Chondrocyte (in vitro differentiated cells): ENCODE data around the gene TEX44. TPM values are rescaled to one million over a fixed set of nuclear protein-coding genes. Genes with fewer than 3 reads are reported as not detected.
A peak's percentile ranks its signal among the peaks of the same experiment; 100 is the strongest.

Experiments used
- DNase-seq: peaks from one replicate; pipeline ENCODE4 v3.0.0; 2021; ENCODE audit warnings: mixed read lengths, low spot score
- H3K27ac Mint-ChIP-seq: one replicate; pipeline ENCODE4 v1.8.0; 2021; ENCODE audit warnings: mild to moderate bottlenecking, moderate library complexity, mixed read lengths; ENCODE audit not compliant: unreplicated experiment
- H3K27me3 Mint-ChIP-seq: 2 replicates; pipeline ENCODE4 v1.8.0; 2021; ENCODE audit warnings: low read depth, mixed read lengths
- H3K36me3 Mint-ChIP-seq: 2 replicates; pipeline ENCODE4 v1.8.0; 2021; ENCODE audit warnings: low read depth, mixed read lengths
- H3K4me1 Mint-ChIP-seq: 2 replicates; pipeline ENCODE4 v1.8.0; 2021; ENCODE audit warnings: low read depth, mild to moderate bottlenecking, mixed read lengths
- H3K4me3 Mint-ChIP-seq: one replicate; pipeline ENCODE4 v1.8.0; 2021; ENCODE audit warnings: mild to moderate bottlenecking, moderate library complexity, mixed read lengths; ENCODE audit not compliant: unreplicated experiment
- H3K9me3 Mint-ChIP-seq: 2 replicates; pipeline ENCODE4 v1.8.0; 2021; ENCODE audit warnings: low read depth, mixed read lengths
- CTCF ChIP-seq: fragments of 200-600 bp; sonication (generic); IDR thresholded peaks from 2 replicates; pipeline ENCODE4 v1.5.0; 2021; ENCODE audit warnings: antibody characterized with exemption, mild to moderate bottlenecking, moderate library complexity
- total RNA-seq: library from RNA; stranded (reverse); gene quantifications from 3 replicates; pipeline ENCODE4 v1.2.1, GENCODE V29; 2021

TEX44 gene
- total RNA-seq, 1 donor from 2014 or later: not detected

DNA sequence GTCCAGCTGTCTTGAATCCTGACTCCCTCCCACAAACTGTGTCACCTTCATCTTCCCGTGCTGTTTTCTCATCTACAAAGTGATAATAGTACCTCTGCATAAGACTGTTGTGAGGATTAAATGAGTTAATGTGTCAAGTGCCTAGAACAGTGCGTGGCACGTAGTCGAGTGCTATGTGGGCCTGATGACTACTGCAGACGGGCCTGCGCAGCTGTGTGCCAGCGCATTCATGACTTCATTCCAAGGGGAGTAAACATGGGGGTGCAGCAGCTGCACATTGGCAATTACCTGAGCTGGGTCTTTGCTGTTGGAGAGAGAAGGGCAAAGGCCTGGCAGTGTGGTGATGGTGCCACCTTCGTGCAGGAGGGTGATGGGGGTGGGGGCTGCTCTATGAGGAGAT is 5.0 kb downstream of the TEX44 start:
- Mint-ChIP-seq H3K4me1 (peaks cover 5% of the 10 kb centered on the region), H3K4me3 (no peak overlapping the region), H3K27me3 (no peaks in the 10 kb centered on the region), H3K36me3 (no peaks in the 10 kb centered on the region), H3K9me3 (no peaks in the 10 kb centered on the region), H3K27ac (no peak overlapping the region)
- no peak for DNase-seq
- no peak for TF ChIP-seq CTCF

GRCh38 chr2:231600619-231601355 is 8.1 kb downstream of the TEX44 start:
- peaks cover 21% of the 10 kb centered on the region for H3K4me1 Mint-ChIP-seq
- no peaks in the 10 kb centered on the region for H3K27me3 Mint-ChIP-seq
- no peaks in the 10 kb centered on the region for H3K36me3 Mint-ChIP-seq
- H3K27ac Mint-ChIP-seq: no peak overlapping the region
- no peak for DNase-seq
- no peaks in the 10 kb centered on the region for H3K9me3 Mint-ChIP-seq
- TF ChIP-seq CTCF: no peak
- no peak overlapping the region for H3K4me3 Mint-ChIP-seq

- Mint-ChIP-seq H3K4me1 (peaks cover 23% of the 10 kb centered on the region), H3K9me3 (no peaks in the 10 kb centered on the region), H3K4me3 (no peak overlapping the region), H3K36me3 (no peaks in the 10 kb centered on the region), H3K27me3 (no peaks in the 10 kb centered on the region), H3K27ac (peak overlapping the region; percentile 66)
- no peak for DNase-seq
- peak; percentile 92 for TF ChIP-seq CTCF
Measured at GRCh38 chr2:231601356-231602229, 8.9 kb downstream of the TEX44 start.

DNA sequence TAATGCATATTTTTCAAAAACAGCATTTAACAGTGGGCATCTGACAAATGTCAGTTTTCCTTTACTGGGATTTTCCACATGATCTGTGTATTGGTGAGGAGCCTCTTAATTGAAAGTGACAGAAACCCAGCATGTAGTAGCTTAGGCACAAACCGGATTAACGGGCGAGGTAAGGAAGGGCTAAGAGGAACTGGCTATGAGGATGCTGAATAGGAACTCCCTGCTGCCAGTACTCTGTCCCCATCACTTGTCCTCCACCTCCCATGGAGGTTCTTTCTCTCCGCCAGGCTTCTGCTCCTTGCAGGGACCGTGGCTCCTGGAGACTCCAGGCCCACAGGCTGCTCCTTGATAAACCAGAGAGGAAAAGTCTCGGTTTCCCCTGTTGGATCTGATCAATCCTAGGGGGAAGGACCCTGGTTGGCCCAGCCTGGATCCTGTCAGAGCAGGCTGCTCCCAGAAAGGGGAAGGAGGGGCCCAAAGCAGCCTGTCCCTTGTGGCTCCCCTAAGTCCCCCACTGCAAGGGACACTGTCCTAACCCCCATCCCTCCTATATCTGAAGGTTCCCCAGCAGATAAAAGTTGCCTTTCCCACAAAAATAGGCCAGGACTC is 10.3 kb downstream of the TEX44 start:
- DNase-seq: no peak
- H3K4me3 Mint-ChIP-seq: no peak overlapping the region
- no peaks in the 10 kb centered on the region for H3K36me3 Mint-ChIP-seq
- no peak for TF ChIP-seq CTCF
- H3K9me3 Mint-ChIP-seq: no peaks in the 10 kb centered on the region
- H3K27me3 Mint-ChIP-seq: no peaks in the 10 kb centered on the region
- H3K27ac Mint-ChIP-seq: peak overlapping the region; percentile 80
- peaks cover 23% of the 10 kb centered on the region for H3K4me1 Mint-ChIP-seq

GRCh38 chr2:231604101-231604684 is 11.5 kb downstream of the TEX44 start:
- H3K27me3 Mint-ChIP-seq: no peaks in the 10 kb centered on the region
- TF ChIP-seq CTCF: no peak
- no peak for DNase-seq
- H3K27ac Mint-ChIP-seq: peak overlapping the region; percentile 80
- peak overlapping the region; percentile 57 for H3K4me3 Mint-ChIP-seq
- H3K9me3 Mint-ChIP-seq: no peaks in the 10 kb centered on the region
- H3K36me3 Mint-ChIP-seq: no peaks in the 10 kb centered on the region
- peaks cover 23% of the 10 kb centered on the region for H3K4me1 Mint-ChIP-seq
